Activated CD4-positive, alpha-beta T cell treated with anti-CD3 and anti-CD28 coated beads, Interleukin-2, amount 50 U/mL, for 16 hours (primary cell): Measurements from ENCODE around the gene P3H3.

Experiments
- DNase-seq: peaks from one replicate; pipeline ENCODE4 v3.0.0-alpha.2; 2020

P3H3 gene

DNA sequence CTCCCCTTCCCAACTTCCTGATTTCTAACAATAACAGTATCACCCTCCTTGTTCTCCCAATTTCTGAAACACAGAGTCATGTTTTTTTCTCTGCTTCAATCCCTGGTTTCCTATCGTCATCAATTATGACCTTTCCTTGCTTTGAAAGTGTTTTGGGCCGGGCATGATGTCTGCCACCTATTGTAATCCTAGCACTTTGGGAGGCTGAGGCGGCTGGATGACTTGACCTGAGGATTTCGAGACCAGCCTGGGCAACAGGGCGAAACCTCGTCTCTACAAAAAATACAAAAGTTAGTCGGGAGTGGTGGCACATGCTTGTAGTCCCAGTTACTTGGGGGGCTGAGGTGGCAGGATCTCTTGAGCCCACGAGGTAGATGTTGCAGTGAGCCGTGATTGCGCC lies 19.2 kb upstream of the P3H3 start:
- DNase-seq: no peak

DNA sequence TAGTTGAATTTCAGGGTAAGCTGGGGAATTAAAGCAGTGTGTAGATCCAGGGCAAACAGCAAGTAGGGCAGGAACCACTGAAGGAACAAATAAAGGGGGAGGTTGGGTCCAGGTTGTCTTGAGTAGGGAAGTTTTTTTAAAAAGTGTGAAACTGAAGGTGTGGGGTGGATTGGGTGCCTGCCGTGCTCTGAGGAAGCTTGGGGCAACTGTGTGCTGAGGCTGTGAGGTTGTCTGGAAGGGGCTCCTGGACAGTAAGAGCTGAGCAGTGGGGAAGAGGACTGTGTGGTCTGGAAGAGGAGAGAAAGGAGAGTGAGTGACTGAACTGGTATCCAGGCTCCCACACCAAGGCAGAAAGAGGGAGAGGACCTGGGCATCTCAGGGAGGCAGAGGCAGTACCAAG lies 17.4 kb upstream of the P3H3 start:
- DNase-seq: no peak

DNA sequence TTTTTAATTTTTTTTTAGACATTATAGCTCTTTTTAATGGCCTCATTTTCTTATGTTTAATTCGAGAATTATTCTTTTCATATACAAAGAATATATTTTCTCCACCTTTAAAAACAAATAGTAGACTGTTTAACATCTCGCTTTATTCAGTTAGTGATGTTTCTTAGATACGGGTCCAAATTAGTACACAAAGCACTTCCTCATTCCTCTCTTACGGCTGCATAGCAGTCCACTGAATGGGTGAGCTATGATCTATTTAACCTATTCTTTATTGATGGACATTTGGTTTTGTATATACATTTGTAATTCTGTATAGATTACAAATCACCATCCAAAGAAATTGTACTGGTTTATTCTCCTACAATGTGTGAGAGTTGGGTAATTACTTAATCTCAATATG lies 14.8 kb upstream of the P3H3 start:
- DNase-seq: no peak

DNA sequence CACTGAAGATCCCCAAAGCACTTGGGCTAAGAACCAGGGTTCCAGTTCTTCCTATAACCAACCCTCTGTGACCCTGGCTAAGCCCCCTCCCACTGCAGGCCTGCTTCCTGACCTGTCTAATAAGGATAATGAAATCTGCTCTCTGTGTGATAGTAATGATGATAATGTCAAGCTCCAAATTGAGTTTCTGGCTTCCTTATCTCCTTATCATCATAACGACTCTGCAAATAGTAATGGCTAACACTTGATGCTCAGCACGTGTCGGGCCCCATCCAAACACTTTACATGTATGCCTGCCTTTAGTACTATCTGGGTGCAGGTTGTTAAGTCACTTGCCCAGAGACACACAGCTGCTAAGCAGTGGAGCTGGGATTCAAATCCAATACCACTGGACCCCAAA lies 11.6 kb upstream of the P3H3 start:
- no peak for DNase-seq

DNA sequence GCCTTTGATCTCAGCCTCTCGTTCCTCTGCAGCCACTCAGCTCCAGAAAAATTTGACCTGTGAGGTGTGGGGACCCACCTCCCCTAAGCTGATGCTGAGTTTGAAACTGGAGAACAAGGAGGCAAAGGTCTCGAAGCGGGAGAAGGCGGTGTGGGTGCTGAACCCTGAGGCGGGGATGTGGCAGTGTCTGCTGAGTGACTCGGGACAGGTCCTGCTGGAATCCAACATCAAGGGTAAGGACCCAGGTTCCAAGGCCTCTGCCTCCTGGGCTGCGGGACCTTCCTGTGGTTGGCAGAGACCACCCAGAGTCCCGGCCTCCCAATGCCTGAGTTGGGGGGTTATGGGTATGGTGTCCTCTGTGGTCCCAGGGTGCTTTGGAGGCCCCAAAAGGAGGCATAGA lies 11.1 kb upstream of the P3H3 start:
- DNase-seq: no peak

DNA sequence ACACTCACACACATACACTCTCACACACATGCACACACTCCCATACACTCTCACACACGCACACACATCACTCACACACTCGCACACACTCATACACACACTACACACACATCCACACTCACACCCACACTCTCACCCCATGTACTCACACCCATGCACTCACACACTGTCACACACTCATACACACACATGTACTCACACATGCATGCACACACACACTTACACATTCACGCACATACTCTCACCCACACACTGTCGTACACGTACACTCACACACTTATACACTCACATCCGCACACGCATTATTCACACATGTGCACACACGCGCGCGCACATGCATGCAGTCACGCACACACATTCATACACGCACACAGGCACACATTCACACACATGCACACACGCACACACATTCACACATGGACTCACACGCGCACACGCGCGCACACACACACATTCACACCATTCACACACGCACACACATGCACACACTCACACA lies 10.5 kb upstream of the P3H3 start:
- no peak for DNase-seq

DNA sequence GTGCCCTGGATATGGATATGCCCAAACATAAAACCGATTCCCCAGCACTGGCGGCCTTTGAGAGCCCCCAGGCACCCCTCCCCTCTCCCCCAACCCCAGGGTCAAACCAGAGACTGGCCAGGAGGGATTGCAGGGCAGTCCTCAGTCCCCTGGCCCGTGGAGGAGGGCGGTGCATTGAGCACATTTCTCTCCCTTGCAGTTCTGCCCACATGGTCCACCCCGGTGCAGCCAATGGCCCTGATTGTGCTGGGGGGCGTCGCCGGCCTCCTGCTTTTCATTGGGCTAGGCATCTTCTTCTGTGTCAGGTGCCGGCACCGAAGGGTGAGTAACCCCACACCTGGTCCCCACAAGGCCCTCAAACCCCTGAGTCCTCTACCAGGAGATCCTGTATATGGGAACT lies 10.0 kb upstream of the P3H3 start:
- DNase-seq: no peak

DNA sequence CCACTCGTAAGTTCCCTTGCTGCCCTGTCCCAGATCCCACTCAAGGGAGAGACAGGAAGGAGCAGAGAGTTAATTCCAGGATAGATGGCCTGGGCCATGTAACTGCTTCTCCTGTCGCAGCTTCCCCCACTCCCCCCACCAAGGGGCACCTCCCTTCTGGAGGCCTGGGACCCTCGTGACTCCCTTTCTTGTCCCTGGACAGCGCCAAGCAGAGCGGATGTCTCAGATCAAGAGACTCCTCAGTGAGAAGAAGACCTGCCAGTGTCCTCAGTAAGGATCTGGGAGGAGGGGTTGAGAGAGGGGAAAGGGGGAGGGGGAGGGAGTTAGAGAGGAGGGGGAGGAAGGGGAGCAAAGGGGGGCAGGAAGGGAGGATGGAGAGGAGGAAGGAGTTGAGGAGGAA lies 9.6 kb upstream of the P3H3 start:
- DNase-seq: no peak

DNA sequence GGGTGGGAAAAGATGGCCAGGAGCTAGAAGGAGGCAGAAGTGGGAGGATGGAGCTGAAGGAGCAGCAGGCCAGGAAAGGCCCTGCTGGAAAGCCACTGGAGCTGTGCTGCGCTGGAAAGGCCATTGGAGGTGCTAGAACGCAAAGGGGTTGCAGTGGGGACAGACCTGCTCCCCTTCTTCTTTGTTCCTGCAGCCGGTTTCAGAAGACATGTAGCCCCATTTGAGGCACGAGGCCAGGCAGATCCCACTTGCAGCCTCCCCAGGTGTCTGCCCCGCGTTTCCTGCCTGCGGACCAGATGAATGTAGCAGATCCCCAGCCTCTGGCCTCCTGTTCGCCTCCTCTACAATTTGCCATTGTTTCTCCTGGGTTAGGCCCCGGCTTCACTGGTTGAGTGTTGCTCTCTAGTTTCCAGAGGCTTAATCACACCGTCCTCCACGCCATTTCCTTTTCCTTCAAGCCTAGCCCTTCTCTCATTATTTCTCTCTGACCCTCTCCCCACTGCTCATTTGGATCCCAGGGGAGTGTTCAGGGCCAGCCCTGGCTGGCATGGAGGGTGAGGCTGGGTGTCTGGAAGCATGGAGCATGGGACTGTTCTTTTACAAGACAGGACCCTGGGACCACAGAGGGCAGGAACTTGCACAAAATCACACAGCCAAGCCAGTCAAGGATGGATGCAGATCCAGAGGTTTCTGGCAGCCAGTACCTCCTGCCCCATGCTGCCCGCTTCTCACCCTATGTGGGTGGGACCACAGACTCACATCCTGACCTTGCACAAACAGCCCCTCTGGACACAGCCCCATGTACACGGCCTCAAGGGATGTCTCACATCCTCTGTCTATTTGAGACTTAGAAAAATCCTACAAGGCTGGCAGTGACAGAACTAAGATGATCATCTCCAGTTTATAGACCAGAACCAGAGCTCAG lies 8.8 kb upstream of the P3H3 start:
- DNase-seq: no peak

DNA sequence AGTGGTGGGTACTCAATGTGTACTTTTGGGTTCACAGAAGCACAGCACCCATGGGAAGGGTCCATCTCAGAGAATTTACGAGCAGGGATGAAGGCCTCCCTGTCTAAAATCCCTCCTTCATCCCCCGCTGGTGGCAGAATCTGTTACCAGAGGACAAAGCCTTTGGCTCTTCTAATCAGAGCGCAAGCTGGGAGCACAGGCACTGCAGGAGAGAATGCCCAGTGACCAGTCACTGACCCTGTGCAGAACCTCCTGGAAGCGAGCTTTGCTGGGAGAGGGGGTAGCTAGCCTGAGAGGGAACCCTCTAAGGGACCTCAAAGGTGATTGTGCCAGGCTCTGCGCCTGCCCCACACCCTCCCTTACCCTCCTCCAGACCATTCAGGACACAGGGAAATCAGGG lies 8.0 kb upstream of the P3H3 start:
- DNase-seq: no peak

DNA sequence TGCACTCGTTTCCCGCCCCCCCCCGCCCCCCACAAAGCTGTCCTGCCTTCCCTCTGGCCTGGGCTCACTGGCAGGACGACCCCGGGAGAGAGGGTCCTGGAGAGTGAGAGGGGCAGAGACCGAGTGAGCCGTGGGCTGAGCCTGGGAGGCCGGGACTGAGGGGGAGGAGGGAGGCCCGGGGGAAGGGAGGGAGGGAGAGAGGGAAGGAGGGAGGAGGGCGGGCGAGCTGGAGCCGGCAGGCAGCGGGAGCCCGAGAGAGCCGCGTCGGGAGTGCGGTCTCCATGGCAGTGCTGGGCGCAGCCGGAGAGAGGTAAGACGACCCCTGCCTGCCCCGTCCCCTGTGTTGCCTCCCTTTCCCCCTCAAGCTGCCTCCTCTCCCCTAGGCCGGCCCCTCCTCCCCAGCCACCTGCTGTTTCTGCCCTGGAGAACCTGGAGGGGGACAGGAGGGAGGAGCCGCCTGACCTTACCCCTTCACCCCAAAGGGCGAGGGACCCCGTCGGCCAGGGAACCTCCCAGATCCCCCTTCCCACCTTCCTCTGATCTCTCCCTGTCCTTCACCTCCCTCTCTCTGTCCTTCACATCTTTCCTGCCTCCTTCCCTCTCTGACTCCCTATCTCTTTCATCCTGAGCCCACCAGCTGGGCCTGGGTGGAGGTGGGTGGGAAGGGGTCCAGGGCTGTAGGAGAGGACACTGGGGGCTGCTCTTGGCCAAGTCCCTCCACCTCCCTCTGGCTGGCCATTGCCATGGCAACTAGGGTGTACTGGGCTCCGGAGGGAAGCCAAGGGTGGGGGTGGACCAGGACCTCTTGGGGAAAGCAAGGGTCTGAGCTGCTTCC lies 6.4 kb upstream of the P3H3 start, which contains the start of gene GPR162:
Gene GPR162 (plus strand): TSS at position 231 of the 835 bp plus-strand sequence. CDS start 2,078 bp downstream, outside the sequence.
- no peak for DNase-seq

DNA sequence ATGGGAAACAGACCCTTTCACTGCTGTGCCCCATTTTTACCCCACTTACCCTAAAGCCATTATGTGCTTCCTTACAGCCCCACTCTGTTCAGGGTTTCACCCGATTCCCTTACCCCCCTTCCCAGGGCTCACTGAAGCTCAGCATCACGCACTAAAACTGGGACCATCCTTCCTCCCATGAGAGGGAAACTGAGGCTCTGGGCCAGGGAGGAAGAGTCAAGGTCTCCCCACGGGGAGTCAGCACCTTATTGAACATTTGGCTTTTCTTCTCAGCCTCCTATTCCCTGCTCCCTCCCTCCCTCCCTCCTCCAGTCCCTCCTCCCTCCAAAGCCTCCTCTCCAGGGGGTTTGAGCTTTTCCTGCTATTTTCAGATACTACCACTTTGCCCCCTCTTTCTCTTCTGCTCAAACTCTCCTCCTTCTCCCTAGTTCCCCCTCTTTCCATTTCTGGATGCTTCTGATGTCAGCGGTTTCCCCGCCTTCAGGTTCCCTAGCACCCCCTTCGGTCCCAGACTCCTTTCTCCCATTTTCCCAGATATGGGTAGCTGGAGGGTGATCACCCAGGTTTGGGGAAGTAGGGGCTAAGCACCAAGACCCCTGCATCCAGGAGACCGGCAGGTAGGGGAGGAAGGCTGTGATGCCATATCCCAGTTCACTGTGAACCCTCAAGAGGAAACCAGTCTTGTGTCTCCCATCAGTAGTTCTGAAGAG lies 5.6 kb upstream of the P3H3 start:
- DNase-seq: no peak

DNA sequence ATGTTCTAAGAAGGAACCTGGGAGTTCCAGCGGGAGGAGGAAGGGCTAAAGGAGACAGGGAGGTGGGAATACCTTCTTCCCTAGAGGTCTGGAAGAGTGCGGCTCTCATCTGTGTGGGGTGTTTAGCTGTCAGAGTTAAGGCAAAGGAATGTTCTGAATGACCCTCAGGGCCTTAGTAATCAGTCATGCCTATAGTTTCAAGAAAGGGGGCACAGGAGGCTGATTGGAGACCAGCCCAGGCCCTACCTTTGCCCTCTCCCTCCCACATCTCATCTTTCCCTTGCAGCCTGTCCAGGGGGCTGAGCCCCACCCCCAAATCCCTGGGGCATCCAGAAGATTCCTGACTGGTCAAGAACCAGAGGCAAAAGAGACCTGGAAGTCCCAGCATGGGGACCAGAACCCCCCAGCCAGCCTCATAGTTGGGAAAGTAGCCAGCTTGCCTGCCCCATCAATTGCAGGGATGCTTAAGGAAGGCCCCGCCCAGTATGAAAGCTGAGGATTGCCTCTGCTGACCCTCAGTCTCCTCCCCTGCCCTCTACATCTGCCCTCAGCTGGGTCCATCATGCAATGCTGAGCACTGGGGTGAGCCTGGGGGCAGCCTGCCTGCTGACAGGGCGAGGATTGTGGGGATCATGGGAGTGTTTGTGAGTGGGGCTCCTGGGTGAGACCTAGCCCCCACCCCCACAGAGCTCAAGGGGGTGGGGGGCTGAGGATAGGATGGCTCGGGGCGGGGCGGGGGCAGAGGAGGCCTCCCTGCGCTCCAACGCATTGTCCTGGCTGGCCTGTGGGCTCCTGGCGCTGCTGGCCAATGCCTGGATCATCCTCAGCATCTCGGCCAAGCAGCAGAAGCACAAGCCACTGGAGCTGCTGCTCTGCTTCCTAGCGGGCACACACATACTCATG lies 4.8 kb upstream of the P3H3 start:
- no peak for DNase-seq

DNA sequence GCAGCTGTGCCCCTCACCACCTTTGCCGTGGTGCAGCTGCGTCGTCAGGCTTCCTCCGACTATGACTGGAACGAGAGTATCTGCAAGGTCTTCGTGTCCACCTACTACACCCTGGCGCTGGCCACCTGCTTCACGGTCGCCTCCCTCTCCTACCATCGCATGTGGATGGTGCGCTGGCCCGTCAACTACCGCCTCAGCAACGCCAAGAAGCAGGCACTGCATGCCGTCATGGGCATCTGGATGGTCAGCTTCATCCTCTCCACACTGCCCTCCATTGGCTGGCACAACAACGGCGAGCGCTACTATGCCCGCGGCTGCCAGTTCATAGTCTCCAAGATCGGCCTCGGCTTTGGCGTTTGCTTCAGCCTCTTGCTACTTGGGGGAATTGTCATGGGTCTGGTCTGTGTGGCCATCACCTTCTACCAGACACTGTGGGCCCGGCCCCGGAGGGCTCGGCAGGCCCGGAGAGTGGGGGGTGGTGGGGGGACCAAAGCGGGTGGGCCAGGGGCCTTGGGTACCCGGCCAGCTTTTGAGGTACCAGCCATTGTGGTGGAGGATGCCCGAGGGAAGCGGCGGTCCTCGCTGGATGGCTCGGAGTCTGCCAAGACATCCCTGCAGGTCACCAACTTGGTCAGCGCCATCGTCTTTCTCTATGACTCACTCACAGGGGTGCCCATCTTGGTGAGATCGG lies 4.0 kb upstream of the P3H3 start:
- DNase-seq: no peak

DNA sequence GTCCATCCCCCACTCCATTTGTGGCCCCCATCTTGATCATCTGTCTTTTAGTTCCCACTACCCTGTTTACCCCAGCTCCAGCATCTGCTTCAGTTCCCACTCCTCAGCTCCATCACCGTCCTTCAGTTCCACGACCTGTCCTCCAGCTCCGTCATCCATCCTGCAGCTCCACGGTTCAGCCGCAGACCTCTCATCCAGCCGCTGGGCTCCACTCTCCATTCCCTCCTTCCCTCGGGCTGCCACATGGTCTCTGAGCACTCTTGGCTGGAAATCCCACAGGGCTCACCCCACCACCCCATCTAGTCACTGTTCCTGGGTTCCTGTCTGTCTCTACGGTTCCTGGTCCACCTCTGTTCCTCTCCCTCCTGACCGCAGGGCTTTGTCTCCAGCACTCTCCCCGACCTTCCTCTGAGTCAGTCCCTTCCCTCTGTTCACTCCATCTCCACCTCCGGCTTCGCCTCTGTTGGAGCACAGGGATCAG lies 3.3 kb upstream of the P3H3 start:
- no peak for DNase-seq

DNA sequence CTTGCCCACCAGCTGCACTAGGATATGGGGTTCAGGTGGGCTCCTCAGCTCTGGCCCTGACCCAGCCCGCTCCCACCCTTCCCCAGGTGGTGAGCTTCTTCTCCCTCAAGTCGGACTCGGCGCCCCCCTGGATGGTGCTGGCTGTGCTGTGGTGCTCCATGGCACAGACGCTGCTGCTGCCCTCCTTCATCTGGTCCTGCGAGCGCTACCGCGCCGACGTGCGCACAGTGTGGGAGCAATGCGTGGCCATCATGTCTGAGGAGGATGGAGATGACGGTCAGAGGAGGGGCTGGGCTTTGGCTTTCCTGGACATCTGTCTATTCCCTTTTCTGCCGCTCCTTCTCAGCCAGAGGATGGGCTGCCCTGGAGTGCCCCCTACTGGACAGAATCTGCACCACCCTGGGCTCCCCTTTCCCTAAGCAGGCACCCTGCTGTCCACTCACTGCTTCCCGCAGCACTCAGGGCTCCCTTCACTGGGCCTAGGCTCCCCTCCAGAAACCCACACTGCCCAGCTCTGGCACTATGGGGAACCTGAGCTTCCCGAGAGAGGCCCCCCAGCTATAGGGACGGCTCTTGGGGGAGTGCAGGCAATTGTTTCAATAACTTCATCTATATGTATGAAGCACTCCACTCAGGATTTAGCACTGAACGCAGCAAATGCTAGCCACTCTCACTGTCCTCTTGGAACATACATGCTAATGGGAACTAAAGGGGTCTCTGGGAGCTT lies 2.6 kb upstream of the P3H3 start:
- DNase-seq: peak; percentile 81

DNA sequence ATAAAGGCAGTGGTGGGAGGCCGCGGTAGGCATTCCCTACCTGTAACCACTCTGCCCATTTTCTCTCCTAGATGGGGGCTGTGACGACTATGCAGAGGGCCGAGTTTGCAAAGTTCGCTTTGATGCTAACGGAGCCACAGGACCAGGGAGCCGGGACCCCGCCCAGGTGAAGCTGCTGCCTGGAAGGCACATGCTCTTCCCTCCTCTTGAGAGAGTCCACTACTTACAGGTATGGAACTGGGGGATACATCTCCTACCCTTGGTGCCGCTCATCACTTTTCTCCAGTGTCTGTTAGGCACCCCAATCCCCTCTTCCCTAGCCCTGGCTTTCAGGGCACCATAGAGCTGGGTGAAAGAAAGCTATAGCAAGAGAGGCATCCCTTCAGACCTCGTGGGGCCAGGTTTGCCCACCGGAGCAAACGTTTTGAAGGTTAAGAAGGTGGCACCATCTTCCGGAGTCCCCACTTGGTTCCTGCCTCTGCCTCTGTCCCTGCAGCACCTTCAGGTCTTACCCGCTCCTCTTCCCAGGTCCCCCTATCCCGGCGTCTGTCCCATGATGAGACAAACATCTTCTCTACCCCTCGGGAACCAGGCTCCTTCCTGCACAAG lies 2.0 kb upstream of the P3H3 start:
- no peak for DNase-seq

DNA sequence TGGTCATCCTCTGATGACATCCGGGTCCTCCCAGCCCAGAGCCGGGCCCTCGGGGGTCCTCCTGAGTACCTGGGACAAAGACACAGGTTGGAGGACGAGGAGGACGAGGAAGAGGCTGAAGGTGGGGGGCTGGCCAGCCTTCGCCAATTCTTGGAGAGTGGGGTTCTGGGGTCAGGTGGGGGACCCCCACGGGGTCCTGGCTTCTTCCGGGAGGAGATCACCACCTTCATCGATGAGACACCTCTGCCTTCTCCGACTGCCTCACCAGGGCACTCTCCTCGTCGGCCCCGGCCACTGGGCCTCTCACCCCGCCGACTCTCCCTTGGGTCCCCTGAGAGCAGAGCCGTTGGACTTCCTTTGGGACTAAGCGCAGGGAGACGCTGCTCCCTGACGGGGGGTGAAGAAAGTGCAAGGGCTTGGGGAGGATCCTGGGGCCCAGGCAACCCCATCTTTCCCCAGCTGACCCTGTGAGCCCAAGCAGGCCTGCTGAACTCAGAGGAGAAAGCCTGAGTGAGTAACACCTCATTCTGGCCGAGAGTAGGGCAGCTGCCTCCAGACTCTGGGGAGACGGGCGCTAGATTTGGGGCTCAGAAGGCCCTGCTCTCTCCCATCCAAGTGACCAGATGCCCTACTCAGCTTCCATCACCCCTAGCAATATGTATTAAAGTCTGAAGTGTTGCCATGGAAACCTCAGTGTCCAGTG lies 1.3 kb upstream of the P3H3 start:
- DNase-seq: no peak

DNA sequence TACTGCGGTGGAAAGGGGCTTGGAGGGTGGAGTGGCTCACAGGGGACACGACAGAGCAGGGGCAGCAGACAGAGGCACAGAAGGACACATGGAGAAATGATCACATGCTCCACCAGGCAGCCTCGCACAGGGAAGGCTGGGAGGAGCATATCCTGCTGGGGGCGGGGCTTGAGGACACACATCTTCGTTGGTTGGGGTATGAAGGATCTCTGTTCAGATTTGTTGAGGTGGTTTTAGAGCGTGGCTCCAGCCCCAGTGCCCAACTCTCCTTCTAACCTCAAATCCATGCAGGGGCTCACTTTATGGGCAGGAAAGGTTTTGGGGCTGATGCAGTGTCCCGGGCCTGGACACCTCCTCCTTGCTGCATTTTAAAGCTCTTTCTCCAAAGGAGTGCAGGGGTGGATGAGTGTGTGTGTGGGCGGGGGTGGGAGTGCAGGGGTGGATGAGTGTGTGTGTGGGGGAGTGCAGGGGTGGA lies 733 bp upstream of the P3H3 start:
- DNase-seq: peak; percentile 46
